Stimulated activated CD4-positive, alpha-beta T cell treated with anti-CD3 and anti-CD28 coated beads, Interleukin-2, amount 100 ng/mL, for 24 hours (primary cell): ENCODE data around the gene LGALS3.

Experiments used
- DNase-seq, 2 donors: peaks; one replicate each; pipeline ENCODE4 v3.0.0-alpha.2; 2020

Gene LGALS3

DNA sequence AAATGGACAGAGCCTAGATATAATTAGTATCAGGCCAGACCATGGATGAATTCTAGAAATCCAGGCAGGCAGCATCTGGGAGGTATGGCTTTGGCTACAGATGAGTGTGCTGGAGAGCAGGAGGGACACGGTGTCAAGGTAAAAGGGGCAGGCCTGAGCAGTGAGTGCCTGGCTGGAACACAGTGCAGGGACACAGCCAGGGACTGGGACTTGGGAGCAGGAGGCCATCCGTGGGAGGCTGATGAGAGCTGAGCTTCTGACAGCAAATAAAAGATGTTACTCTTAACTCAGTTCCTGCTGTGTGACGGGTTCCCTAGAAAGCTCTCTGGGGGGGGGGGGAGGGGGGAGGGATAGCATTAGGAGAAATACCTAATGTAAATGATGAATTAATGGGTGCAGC lies 13.6 kb upstream of the LGALS3 start:
- DNase-seq = no peak

DNA sequence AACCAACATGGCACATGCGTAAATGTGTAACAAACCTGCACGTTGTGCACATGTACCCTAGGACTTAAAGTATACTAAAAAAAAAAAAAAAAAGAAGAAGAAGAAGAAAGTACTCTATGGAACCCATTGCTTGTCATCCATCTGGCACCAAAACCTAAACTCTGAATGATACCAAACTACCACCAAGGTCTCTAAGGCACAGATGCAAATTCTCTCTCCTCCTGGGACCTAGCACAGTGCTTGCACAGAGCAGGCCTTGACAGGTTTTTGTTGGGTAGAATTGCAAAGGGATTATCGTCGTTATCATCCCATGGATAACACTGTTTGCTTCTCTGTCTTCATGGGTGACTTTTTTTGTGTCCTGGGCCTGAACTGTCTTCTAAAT lies 13.2 kb upstream of the LGALS3 start:
- DNase-seq = no peak

DNA sequence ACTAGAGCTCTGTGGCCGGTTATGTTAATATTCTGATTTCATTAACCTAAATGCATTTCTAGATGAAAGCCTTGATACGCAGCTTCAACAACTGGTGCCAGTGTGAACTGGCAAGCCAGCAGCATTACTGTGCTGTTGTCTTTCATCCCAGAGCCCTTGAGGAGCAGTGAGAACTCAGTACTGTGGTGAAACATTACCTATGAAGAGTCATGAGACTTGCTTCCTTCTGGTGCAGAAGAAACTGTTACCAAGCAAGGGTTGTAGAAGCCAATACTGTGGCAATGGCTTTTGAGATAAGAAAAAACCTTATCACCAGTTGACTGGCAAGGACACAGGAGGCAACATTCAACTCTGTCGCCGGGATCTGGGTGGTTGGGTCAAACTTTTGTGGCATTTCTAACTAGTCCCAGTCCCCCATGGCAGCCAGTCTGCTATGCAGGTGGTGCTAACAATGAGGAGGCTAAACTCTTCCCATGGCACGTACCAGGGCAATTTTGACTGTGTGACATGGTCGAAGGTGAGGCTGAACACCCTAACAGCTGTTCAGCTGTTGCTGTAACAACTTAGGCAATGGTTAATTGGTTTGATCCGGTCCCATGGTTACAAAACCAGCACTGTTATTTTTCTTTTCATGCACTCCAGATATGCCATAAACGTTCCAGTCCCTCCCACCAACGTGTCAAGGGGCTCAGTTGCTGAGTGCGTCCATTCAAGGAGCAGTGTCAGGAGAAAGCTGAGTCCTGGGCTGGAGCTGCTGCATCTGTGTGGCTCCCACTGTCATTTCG lies 12.6 kb upstream of the LGALS3 start:
- no peak for DNase-seq

DNA sequence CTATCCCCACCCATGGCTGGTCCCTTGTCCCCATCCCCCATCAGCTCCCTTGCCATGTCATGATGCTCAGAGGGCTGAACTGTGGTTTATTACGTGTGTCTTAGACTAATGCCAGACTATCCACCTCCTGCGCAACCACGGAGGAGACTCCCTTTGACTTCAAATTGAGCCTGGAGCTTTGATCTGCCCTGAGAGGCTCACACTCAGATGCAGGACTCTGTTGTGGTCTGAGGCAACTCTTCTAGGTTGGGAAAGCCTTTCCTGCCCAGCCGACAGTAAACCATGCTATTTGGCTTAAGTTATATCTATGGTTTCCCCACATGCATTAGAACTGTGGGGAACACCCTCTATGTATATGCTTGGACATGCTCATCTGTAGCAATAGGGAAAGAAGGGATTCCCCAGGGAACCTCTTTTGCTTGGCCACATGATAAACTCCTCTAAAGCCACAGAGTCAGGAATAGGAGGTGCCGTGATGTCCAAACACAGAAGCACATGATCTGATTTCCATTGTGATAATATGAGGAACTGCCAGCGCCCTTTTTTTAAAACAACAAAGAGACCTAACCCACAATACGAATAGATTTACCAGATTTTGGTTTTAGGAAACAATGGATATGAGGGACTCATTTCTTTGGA lies 11.1 kb upstream of the LGALS3 start:
- no peak for DNase-seq

- DNase-seq = no peak
These were observed 10.3 kb upstream of the LGALS3 start for GRCh38 chr14:55118761-55119160.

DNA sequence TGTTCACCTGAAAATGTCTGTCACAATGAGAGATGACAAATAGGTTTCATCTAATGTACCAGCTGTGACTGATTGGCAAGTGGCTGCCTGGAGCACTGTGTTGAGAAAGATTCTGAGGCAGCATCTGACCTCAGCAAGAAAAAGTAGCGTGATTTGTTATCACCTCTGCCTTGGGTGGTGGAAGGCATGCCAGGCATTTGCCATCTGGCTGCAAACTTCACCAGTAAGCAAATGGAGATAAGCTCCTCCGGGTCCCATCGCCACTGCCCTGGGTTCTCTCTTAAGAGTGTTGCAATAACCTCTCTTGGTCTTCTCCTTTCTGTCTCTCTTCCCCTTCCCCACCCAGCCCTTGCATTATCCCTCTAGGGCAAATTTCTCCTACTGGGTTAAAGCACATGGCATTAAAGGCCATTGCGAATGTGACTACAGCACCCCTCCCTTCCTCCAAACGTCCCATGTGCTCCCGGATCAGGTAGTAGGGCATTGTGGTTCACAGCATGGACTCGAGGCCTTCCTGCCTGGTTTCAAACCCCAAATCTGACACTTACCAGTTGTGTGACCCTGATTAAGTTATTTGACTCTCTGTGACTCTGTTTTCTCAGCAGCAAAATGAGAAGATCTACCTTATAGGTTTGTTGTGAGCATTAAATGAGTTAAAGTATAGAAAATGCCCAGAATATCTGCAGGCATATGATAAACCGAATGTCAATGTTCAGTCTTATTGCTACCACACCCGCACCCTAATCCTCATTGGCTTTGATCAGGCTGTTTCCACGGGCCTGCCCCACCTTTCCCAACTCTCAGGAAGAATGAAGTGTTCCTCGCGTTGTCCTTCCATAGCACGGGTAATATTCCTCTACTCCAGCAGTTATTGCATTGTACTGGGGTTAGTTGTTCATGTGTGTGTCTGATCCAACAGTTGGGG lies 8.2 kb upstream of the LGALS3 start:
- no peak for DNase-seq

- DNase-seq = no peak
These were observed 7.2 kb upstream of the LGALS3 start for GRCh38 chr14:55121628-55122439.

DNA sequence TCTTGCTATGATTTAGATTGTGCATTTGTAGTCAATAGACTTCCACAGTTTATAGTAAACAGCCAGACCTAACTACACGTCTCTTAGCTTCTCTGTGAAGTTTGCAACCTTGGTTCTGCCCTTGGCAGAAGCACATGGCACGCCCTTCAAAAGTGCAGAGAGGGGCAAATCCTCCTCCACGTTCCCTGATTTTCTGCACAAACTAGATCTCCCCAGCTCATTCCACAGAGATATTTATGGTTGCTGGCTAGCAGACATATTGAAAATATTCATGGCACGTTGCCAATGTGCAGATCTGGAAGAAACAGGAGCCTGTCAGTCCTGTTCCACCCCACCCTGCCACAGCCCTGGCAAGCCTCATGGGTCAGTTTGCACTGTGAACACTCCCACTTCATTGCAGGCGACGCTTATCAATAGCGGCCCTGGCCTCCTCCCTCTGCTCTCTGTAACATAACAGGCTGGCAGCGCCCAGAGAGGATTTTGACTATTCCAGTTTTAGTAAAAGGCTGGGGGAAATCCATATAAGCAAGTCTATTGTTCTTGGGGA lies 6.5 kb upstream of the LGALS3 start:
- no peak for DNase-seq

- DNase-seq = no peak
These were observed 6.0 kb upstream of the LGALS3 start for GRCh38 chr14:55123101-55123500.

- no peak for DNase-seq
These were observed 5.0 kb upstream of the LGALS3 start for GRCh38 chr14:55123852-55124639.

DNA sequence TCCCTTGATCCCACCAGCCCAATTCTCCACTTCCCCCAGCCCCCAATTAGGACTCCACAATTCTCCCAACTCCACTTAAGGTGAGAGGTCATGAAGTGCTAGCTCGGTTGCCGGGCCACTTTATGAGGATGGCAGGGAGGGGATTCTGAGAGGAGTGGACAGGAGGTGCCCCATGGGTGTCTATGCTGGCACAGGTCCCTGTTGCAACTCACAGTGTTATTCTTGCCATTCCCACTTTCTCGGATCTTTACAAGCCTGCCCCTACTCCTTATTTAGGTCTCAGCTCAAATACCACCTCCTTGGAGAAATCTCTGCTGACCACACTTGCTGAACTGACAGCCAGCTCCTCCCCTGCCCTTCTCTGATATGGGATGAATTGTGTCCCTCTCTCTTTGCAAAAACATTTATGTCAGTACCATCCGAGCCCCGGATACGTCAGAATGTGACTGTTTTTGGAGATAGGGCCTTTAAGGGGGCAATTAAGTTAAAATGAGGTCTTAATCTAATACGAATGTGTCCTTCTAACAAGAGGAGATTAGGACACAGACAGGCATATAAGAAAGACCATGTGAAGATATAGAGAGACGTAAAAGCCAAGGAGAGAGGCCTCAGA lies 4.2 kb upstream of the LGALS3 start:
- DNase-seq = no peak

- DNase-seq = no peak
These were observed 3.6 kb upstream of the LGALS3 start for GRCh38 chr14:55125403-55125802.

DNA sequence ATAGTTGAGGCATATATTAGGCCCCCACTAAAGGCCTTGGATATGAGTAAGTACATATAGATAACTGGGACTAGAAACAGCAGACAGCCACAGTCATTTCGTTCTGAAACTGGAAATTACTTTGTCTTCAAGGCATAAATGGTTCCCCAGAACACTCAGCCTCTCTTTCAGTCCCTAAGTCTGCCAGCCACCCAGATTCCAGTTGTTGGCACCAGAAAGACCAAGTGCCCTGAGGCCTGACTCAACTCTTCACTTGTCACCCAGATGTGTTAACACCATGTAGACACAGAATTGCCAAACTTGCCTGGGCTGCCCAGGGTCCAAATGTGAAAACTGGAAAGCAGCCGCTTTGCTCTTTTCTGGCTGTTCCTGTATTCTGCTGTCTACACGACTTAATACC lies 3.0 kb upstream of the LGALS3 start:
- no peak for DNase-seq

- no peak for DNase-seq
These were observed 2.1 kb upstream of the LGALS3 start for GRCh38 chr14:55126932-55127459.

GRCh38 chr14:55127460-55127951 lies 1.5 kb upstream of the LGALS3 start:
- no peak for DNase-seq

- DNase-seq = no peak
These were observed 516 bp upstream of the LGALS3 start for GRCh38 chr14:55128386-55129085.

DNA sequence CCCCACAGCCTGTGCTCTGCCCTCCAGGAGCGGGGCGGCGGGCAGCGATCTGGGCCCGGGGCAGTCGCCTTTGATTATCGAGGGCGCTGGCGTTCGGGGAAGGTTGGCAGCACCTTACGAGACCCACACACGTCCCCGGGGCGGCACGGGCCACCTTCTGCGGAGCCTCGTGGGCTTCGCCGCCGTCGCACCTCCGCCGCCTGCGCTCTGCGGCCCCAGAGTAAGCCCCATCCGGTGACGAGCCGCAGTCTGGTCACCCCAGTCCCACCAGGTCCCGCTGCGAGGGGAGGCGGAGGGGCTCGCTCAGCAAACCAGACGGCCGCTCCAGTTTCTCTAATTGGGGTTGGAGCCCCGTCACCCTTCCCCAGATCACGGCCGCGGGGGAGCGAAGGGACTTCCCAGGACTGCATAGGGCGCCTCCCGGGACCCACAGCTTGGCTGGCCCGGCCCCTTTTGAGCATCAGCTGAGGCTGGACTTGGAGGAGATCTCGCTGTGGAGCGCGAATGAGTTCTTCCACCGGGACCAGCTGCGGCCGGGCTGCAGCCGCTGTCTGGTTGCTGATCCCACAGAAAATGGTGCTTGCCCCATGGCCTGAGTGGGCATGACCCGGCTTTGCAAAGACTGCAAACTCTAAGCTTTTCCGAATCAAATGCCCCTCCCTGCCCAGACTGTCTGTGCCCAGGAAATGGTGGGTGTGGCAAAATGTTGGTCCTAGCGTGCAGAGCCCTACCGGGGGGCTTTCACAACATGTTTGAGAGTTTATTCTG lies 560 bp downstream of the LGALS3 start:
- peak; percentile 49 to 52 for DNase-seq

- no peak for DNase-seq
These were observed 1.1 kb downstream of the LGALS3 start for GRCh38 chr14:55130196-55130550.
